GM21717 (cell line): Measurements from ENCODE around the gene ITPR3.
"Not testable (repeated sequence)": the region's sequence is repeated elsewhere in the genome, so short reads cannot be mapped to it uniquely, and the experiment has no call there.

Experiments used
- ATAC-seq: cut with Tn5 transposase; IDR thresholded peaks from one replicate; pipeline ENCODE4 v1.9.1; 2021; ENCODE audit warnings: mild to moderate bottlenecking, moderate library complexity; ENCODE audit not compliant: unreplicated experiment

ITPR3 gene

GRCh38 chr6:33590531-33591198, 30.5 kb upstream of the ITPR3 start:
- no peak for ATAC-seq

DNA sequence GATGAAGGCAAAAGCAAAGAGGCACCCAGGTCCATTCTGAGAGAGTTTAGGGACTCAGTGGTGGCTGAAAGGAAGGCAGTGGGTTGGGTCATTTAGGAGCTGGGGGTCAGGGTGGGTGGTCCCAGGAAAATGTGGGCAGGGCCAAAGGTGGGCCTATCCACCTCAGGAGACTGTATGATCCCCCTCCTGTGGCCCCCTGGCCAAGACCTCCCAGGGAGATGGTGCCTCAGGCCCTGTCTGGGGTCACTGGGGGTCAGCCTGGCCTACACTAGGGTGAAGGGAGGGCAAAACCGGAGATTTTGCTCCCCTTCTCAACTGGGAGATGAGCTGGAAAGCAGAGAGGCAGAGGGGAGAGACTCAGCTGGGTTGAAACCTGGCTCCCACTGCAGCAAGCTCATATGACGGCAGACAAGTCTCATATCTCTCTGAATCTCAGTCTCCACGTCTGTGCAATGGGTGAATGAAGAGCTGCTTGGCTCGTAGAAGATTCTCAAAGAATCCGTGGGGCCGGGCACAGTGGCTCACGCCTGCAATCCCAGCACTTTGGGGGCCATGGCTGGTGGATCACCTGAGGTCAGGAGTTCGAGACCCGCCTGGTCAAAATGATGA, 29.6 kb upstream of the ITPR3 start:
- no peak for ATAC-seq

GRCh38 chr6:33592280-33592594, 28.9 kb upstream of the ITPR3 start:
- no peak for ATAC-seq

- ATAC-seq: no peak
Measured at GRCh38 chr6:33592595-33593413, 28.3 kb upstream of the ITPR3 start.

- no peak for ATAC-seq
Measured at GRCh38 chr6:33593414-33593727, 27.8 kb upstream of the ITPR3 start.

DNA sequence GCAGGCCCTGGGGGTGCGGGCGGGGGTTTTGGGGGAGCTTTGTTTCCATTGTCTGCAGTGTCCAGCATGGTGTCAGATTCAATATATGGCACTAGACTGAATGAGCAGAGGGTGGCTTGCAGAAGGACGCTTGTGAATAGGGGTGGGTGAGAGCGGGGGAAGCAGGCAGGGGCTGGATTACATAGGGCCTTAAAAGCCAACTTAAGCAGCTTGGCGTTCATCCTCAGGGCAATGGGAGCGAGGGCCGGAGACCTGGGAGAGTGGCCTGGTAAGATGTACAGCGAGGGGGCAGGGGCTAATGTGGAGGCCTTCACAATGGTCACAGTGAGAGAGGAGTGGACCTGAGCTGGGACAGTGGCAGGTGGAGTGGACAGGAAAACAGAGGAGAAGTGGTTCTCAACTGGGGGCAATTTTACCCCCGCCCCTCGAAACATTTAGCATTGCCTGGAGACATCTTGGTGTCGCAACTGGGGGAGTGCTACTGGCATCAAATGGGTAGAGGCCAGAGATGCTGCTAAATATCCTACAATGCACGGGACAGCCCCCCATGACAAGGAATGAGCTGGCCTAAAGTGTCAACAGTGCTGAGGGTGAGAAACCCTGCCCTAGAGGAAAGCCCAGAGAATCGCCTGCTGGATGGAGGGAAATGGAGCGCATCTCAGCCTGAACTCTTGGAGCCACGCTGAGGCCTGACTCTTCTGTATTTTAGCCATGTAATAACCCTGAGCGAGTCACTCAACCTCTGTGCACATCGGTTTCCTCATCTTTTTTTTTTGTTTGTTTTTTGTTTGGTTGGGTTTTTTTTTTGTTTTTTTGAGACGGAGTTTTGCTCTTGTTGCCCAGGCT, 25.9 kb upstream of the ITPR3 start:
- ATAC-seq: no peak

GRCh38 chr6:33596894-33597293, 24.2 kb upstream of the ITPR3 start:
- ATAC-seq: not testable (repeated sequence)

- no peak for ATAC-seq
Measured at GRCh38 chr6:33597551-33598322, 23.4 kb upstream of the ITPR3 start.

GRCh38 chr6:33599413-33599938, 21.6 kb upstream of the ITPR3 start:
- ATAC-seq: no peak

- no peak for ATAC-seq
Measured at GRCh38 chr6:33600761-33601160, 20.4 kb upstream of the ITPR3 start.

DNA sequence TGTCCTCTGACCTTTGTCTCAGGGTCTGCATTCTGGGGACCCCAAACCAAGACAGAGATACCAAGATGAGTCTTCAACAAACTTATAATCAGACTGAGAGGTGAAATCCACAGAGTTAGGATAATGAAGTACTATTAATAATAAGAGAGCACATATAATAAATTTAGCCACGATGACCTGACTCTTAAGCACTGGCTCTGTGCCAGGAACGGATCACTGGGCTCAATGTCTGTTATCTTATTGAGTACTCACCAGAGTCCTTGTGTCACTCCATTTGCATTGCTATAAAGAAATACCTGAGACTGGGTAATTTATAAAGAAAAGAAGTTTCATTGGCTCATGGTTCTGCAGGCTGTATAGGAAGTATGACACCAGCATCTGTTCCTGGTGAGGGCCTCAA, 18.9 kb upstream of the ITPR3 start:
- no peak for ATAC-seq

- ATAC-seq: no peak
Measured at GRCh38 chr6:33604941-33605854, 15.9 kb upstream of the ITPR3 start.

- ATAC-seq: no peak
Measured at GRCh38 chr6:33606642-33607041, 14.5 kb upstream of the ITPR3 start.

DNA sequence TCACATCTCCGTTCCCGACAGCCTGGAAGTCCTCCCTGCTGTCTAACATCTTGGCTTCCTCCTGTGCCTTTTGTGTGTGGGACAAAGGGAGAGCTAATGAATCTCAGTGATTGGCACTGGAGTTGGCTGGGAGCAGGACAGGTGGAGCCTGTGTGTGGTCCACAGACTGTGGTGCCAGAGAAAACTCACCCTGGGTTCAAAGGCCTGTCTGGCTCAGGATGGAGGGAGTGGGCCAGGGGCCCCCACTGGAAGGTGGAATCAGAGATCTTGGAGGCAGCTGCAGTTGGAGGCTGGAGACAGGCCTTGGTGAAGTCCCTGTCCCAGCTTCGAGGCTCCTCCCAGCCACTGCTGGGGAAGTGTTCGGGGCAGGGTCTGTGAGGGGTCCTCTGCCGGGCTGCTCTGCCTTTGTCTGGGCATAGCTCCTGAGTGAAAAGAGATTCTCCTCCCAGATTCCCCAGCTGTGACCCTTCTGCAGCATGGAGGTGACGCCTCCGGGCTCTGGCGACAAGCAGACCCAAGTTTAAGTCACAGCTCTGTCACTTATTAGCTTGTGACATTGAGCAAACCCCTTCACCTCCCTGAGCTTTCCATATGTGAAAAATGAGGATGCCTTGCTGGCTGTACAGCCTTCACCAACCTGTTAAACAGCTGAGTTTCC, 13.9 kb upstream of the ITPR3 start:
- no peak for ATAC-seq

GRCh38 chr6:33607784-33608161, 13.3 kb upstream of the ITPR3 start:
- ATAC-seq: no peak

- ATAC-seq: no peak
Measured at GRCh38 chr6:33609019-33609418, 12.1 kb upstream of the ITPR3 start.

DNA sequence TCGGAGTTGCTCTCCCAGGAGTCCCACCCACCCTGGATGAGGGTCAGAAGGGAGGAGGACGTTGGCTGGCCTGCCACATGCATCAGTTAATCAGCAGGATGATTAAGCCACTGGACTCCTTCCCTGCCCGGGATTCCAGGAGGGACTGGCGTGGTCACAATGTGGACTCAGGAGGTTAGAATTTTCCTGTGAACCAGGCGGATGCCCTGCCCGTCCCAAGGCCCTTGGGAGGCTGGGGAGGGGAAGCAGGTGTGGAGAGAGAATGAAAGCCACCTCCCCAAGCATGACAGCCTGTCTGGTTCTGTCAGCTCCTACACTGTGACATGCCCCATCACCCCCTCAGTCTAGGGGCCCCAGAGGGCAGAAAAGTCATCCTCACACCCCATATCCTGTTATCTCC, 11.6 kb upstream of the ITPR3 start:
- ATAC-seq: no peak

GRCh38 chr6:33610067-33610466, 11.1 kb upstream of the ITPR3 start:
- ATAC-seq: no peak
